ENCODE data around the gene SAYSD1. TPM values are rescaled to one million over a fixed set of nuclear protein-coding genes. Genes with fewer than 3 reads are reported as not detected.

Gene SAYSD1
- total and polyA plus RNA-seq, 2 experiments from 2014 or later, result 8.2 to 10.0 TPM

DNA sequence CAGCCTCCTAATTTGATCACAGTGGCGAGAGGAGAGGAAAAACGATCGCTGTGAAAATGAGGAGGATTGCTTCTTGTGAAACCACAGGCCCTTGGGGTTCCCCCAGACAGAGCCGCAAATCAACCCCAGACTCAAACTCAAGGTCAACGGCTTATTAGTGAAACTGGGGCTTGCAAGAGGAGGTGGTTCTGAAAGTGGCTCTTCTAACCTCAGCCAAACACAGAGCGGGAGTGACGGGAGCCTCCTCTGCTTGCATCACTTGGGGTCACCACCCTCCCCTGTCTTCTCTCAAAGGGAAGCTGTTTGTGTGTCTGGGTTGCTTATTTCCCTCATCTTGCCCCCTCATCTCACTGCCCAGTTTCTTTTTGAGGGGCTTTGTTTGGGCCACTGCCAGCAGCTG lies 28.7 kb downstream of the SAYSD1 start:
- Mint-ChIP-seq H3K27ac (no peak overlapping the region), H3K4me1 (peaks cover 57% of the 10 kb centered on the region), H3K36me3 (ENCODE audit: low read depth) (no peaks in the 10 kb centered on the region; the same call in 2 of the 3 replicates), H3K27me3 (ENCODE audit: insufficient read depth, low read depth, poor library complexity) (peaks cover 15% of the 10 kb centered on the region), H3K9me3 (no peaks in the 10 kb centered on the region), H3K4me3 (no peak overlapping the region)
- no peaks in the 10 kb centered on the region for H3K79me2 ChIP-seq (replicated peaks; ENCODE audit: insufficient read depth)
- H3K36me3 ChIP-seq (ENCODE audit: insufficient read depth), result no peaks in the 10 kb centered on the region
- no peaks in the 10 kb centered on the region for H3K9me2 ChIP-seq (ENCODE audit: insufficient read depth)
- H3K4me1 ChIP-seq (ENCODE audit: insufficient read depth), result peaks cover 3% of the 10 kb centered on the region
- H2AFZ ChIP-seq, result no peak overlapping the region
- H3K27me3 ChIP-seq (ENCODE audit: insufficient read depth), result no peaks in the 10 kb centered on the region
- no peak overlapping the region for H3K4me2 ChIP-seq
- no peaks in the 10 kb centered on the region for H3F3A ChIP-seq (replicated peaks; ENCODE audit: low read depth)
- TF ChIP-seq EZH2phosphoT487 (IDR thresholded peaks at IDR 0.05; ENCODE audit: unreplicated experiment), result no peak
- TF ChIP-seq CREB1 (CRISPR knock-in tag; IDR thresholded peaks at IDR 0.05; ENCODE audit: low read depth), result no peak
- TF ChIP-seq, protein P1, sequence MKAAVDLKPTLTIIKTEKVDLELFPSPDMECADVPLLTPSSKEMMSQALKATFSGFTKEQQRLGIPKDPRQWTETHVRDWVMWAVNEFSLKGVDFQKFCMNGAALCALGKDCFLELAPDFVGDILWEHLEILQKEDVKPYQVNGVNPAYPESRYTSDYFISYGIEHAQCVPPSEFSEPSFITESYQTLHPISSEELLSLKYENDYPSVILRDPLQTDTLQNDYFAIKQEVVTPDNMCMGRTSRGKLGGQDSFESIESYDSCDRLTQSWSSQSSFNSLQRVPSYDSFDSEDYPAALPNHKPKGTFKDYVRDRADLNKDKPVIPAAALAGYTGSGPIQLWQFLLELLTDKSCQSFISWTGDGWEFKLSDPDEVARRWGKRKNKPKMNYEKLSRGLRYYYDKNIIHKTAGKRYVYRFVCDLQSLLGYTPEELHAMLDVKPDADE (IDR thresholded peaks at IDR 0.05), result no peak
- TF ChIP-seq, protein P2, sequence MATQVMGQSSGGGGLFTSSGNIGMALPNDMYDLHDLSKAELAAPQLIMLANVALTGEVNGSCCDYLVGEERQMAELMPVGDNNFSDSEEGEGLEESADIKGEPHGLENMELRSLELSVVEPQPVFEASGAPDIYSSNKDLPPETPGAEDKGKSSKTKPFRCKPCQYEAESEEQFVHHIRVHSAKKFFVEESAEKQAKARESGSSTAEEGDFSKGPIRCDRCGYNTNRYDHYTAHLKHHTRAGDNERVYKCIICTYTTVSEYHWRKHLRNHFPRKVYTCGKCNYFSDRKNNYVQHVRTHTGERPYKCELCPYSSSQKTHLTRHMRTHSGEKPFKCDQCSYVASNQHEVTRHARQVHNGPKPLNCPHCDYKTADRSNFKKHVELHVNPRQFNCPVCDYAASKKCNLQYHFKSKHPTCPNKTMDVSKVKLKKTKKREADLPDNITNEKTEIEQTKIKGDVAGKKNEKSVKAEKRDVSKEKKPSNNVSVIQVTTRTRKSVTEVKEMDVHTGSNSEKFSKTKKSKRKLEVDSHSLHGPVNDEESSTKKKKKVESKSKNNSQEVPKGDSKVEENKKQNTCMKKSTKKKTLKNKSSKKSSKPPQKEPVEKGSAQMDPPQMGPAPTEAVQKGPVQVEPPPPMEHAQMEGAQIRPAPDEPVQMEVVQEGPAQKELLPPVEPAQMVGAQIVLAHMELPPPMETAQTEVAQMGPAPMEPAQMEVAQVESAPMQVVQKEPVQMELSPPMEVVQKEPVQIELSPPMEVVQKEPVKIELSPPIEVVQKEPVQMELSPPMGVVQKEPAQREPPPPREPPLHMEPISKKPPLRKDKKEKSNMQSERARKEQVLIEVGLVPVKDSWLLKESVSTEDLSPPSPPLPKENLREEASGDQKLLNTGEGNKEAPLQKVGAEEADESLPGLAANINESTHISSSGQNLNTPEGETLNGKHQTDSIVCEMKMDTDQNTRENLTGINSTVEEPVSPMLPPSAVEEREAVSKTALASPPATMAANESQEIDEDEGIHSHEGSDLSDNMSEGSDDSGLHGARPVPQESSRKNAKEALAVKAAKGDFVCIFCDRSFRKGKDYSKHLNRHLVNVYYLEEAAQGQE (IDR thresholded peaks at IDR 0.05; ENCODE audit: unreplicated experiment), result no peak
- TF ChIP-seq, protein P3, sequence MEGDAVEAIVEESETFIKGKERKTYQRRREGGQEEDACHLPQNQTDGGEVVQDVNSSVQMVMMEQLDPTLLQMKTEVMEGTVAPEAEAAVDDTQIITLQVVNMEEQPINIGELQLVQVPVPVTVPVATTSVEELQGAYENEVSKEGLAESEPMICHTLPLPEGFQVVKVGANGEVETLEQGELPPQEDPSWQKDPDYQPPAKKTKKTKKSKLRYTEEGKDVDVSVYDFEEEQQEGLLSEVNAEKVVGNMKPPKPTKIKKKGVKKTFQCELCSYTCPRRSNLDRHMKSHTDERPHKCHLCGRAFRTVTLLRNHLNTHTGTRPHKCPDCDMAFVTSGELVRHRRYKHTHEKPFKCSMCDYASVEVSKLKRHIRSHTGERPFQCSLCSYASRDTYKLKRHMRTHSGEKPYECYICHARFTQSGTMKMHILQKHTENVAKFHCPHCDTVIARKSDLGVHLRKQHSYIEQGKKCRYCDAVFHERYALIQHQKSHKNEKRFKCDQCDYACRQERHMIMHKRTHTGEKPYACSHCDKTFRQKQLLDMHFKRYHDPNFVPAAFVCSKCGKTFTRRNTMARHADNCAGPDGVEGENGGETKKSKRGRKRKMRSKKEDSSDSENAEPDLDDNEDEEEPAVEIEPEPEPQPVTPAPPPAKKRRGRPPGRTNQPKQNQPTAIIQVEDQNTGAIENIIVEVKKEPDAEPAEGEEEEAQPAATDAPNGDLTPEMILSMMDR (conservative IDR thresholded peaks at IDR 0.05; ENCODE audit: low read depth in 2 of 2), result no peak
- no peak for TF ChIP-seq STAT1 (IDR thresholded peaks at IDR 0.05; ENCODE audit: unreplicated experiment)
- no peak for TF ChIP-seq ZNF331 (CRISPR knock-in tag; IDR thresholded peaks at IDR 0.05; ENCODE audit: low read depth)
- no peak for TF ChIP-seq NANOG (IDR thresholded peaks at IDR 0.05; ENCODE audit: borderline replicate concordance)
- TF ChIP-seq POLR2AphosphoS5 (IDR thresholded peaks at IDR 0.05; ENCODE audit: low read depth), result no peak
- no peak for TF ChIP-seq ZNF114 (CRISPR knock-in tag; IDR thresholded peaks at IDR 0.05)
- no peak for TF ChIP-seq JUNB (IDR thresholded peaks at IDR 0.05; ENCODE audit: unreplicated experiment)
- TF ChIP-seq, protein P4, sequence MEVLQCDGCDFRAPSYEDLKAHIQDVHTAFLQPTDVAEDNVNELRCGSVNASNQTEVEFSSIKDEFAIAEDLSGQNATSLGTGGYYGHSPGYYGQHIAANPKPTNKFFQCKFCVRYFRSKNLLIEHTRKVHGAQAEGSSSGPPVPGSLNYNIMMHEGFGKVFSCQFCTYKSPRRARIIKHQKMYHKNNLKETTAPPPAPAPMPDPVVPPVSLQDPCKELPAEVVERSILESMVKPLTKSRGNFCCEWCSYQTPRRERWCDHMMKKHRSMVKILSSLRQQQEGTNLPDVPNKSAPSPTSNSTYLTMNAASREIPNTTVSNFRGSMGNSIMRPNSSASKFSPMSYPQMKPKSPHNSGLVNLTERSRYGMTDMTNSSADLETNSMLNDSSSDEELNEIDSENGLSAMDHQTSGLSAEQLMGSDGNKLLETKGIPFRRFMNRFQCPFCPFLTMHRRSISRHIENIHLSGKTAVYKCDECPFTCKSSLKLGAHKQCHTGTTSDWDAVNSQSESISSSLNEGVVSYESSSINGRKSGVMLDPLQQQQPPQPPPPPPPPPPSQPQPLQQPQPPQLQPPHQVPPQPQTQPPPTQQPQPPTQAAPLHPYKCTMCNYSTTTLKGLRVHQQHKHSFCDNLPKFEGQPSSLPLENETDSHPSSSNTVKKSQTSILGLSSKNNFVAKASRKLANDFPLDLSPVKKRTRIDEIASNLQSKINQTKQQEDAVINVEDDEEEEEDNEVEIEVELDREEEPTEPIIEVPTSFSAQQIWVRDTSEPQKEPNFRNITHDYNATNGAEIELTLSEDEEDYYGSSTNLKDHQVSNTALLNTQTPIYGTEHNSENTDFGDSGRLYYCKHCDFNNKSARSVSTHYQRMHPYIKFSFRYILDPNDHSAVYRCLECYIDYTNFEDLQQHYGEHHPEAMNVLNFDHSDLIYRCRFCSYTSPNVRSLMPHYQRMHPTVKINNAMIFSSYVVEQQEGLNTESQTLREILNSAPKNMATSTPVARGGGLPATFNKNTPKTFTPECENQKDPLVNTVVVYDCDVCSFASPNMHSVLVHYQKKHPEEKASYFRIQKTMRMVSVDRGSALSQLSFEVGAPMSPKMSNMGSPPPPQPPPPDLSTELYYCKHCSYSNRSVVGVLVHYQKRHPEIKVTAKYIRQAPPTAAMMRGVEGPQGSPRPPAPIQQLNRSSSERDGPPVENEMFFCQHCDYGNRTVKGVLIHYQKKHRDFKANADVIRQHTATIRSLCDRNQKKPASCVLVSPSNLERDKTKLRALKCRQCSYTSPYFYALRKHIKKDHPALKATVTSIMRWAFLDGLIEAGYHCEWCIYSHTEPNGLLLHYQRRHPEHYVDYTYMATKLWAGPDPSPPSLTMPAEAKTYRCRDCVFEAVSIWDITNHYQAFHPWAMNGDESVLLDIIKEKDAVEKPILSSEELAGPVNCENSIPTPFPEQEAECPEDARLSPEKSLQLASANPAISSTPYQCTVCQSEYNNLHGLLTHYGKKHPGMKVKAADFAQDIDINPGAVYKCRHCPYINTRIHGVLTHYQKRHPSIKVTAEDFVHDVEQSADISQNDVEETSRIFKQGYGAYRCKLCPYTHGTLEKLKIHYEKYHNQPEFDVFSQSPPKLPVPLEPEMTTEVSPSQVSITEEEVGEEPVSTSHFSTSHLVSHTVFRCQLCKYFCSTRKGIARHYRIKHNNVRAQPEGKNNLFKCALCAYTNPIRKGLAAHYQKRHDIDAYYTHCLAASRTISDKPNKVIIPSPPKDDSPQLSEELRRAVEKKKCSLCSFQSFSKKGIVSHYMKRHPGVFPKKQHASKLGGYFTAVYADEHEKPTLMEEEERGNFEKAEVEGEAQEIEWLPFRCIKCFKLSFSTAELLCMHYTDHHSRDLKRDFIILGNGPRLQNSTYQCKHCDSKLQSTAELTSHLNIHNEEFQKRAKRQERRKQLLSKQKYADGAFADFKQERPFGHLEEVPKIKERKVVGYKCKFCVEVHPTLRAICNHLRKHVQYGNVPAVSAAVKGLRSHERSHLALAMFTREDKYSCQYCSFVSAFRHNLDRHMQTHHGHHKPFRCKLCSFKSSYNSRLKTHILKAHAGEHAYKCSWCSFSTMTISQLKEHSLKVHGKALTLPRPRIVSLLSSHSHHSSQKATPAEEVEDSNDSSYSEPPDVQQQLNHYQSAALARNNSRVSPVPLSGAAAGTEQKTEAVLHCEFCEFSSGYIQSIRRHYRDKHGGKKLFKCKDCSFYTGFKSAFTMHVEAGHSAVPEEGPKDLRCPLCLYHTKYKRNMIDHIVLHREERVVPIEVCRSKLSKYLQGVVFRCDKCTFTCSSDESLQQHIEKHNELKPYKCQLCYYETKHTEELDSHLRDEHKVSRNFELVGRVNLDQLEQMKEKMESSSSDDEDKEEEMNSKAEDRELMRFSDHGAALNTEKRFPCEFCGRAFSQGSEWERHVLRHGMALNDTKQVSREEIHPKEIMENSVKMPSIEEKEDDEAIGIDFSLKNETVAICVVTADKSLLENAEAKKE (CRISPR knock-in tag; IDR thresholded peaks at IDR 0.05), result no peak
- no peak for TF ChIP-seq EZH2 (IDR thresholded peaks at IDR 0.05; ENCODE audit: low read depth, unreplicated experiment)
- no peaks in the 10 kb centered on the region for H4K20me1 ChIP-seq (replicated peaks; ENCODE audit: insufficient read depth)
- H3K27ac ChIP-seq (ENCODE audit: low read depth), result no peak overlapping the region
- DNase-seq (ENCODE audit: low spot score), result no peak
- no peak overlapping the region for H3K4me3 ChIP-seq
- ATAC-seq, result no peak
